Muscle layer of duodenum (tissue), 2 donors: ENCODE data around the gene RNF25.

Source experiments
- H3K27ac ChIP-seq: one replicate; pipeline ENCODE4 v1.7.0; 2013; ENCODE audit warnings: mild to moderate bottlenecking, low read length
- H3K27me3 ChIP-seq: one replicate; pipeline ENCODE4 v1.7.0; 2013; ENCODE audit warnings: low read depth, mild to moderate bottlenecking, control low read depth, low read length
- H3K36me3 ChIP-seq, 2 donors: one replicate each; pipeline ENCODE4 v1.7.0; 2013; ENCODE audit warnings: low read length in 2 of 2, control low read depth in 1 of 2, mild to moderate bottlenecking in 1 of 2; ENCODE audit not compliant: insufficient read depth in 2 of 2, control insufficient read depth in 1 of 2
- H3K4me1 ChIP-seq, 2 donors: one replicate each; pipeline ENCODE4 v1.7.0; 2013; ENCODE audit warnings: low read length in 2 of 2, mild to moderate bottlenecking in 2 of 2, control low read depth in 1 of 2, moderate library complexity in 1 of 2; ENCODE audit not compliant: insufficient read depth in 2 of 2, control insufficient read depth in 1 of 2
- H3K4me3 ChIP-seq, 2 donors: one replicate each; pipeline ENCODE4 v1.7.0; 2013; ENCODE audit warnings: low read length in 2 of 2, low read depth in 1 of 2, mild to moderate bottlenecking in 1 of 2
- H3K9me3 ChIP-seq, 2 donors: one replicate each; pipeline ENCODE4 v1.7.0; 2013; ENCODE audit warnings: low read length in 2 of 2, control low read depth in 1 of 2, mild to moderate bottlenecking in 1 of 2; ENCODE audit not compliant: control insufficient read depth in 1 of 2
- donor health status: healthy.

Gene RNF25

GRCh38 chr2:218623366-218623705 lies 48.5 kb downstream of the RNF25 start:
- H3K27ac ChIP-seq = no peak overlapping the region
- no peak overlapping the region for H3K4me3 ChIP-seq
- peaks cover 0 to 7% of the 10 kb centered on the region in 2 donors for H3K36me3 ChIP-seq
- peaks cover 0 to 9% of the 10 kb centered on the region in 2 donors for H3K4me1 ChIP-seq
- H3K9me3 ChIP-seq = no peaks in the 10 kb centered on the region
- H3K27me3 ChIP-seq = no peaks in the 10 kb centered on the region

GRCh38 chr2:218622606-218623365 lies 49.0 kb downstream of the RNF25 start:
- Histone ChIP-seq H3K27ac (no peak overlapping the region), H3K36me3 (peaks cover 0 to 4% of the 10 kb centered on the region in 2 donors)

GRCh38 chr2:218621007-218621406 lies 50.8 kb downstream of the RNF25 start:
- no peaks in the 10 kb centered on the region for H3K9me3 ChIP-seq
- no peak overlapping the region for H3K4me3 ChIP-seq
- H3K27me3 ChIP-seq = no peaks in the 10 kb centered on the region
- peaks cover 0 to 9% of the 10 kb centered on the region in 2 donors for H3K4me1 ChIP-seq
- no peak overlapping the region for H3K27ac ChIP-seq
- H3K36me3 ChIP-seq = peaks cover 0 to 4% of the 10 kb centered on the region in 2 donors

More at GRCh38 chr2:218622606-218623365, 49.0 kb downstream of the RNF25 start:
- Histone ChIP-seq H3K27me3 (no peaks in the 10 kb centered on the region), H3K9me3 (no peaks in the 10 kb centered on the region), H3K4me3 (no peak overlapping the region), H3K4me1 (peaks cover 0 to 9% of the 10 kb centered on the region in 2 donors)

DNA sequence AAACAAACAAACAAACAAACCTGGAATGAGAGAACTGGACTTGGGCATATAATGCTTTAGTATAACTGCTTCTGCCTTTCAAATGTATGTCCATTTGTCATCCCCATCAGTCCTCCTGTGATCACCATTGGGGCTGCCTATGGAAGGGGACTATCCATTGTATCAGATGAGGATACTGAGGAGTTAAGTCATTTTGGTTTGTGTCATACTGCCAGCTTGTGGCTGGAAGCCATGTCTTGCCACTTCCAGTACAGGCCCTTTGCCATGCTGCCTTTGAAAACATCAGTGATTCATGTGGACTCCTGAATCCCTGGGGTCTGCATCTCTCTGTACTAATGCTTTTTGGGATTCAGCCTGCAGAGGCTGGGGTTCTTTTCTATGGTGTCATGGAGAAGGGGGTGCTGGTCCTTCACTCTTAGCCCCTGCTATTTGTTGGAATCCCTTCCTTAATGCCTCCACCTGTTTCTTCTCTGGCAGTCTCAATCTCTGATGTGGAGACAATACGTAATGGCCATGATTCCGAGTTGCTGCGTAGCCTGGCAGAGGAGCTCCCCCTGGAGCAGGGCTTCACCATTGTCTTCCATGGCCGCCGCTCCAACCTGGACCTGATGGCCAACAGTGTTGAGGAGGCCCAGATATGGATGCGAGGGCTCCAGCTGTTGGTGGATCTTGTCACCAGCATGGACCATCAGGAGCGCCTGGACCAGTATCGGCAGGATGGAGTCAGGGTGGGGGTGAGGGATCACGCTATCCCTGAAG lies 53.5 kb downstream of the RNF25 start:
- Histone ChIP-seq H3K36me3 (no peaks in the 10 kb centered on the region), H3K4me3 (no peak overlapping the region), H3K27ac (no peak overlapping the region), H3K9me3 (no peaks in the 10 kb centered on the region), H3K4me1 (peaks cover 0 to 10% of the 10 kb centered on the region in 2 donors), H3K27me3 (no peaks in the 10 kb centered on the region)

DNA sequence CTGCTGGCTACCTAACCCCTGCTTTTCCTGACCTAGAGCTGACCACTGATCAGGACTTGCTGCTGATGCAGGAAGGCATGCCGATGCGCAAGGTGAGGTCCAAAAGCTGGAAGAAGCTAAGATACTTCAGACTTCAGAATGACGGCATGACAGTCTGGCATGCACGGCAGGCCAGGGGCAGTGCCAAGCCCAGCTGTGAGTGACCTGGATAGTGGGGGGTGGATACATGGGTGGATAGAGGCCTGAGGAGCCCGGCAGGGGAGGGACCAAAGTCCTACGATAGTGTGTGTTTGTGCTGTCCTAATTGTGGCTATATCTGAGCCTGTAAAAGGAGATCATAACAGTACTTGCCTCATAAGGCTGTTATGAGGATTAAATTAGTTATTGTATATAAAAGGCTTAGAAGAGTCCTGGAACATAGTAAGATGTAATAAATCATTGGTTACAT lies 55.9 kb downstream of the RNF25 start:
- Histone ChIP-seq H3K9me3 (no peaks in the 10 kb centered on the region), H3K36me3 (no peaks in the 10 kb centered on the region), H3K27me3 (no peaks in the 10 kb centered on the region), H3K4me3 (no peak overlapping the region), H3K27ac (no peak overlapping the region), H3K4me1 (peaks cover 0 to 3% of the 10 kb centered on the region in 2 donors)
